ENCODE results near the gene SEC24C.
A peak's percentile ranks its signal among the peaks of the same experiment; 100 is the strongest.
"Not testable (repeated sequence)": the region's sequence is repeated elsewhere in the genome, so short reads cannot be mapped to it uniquely, and the experiment has no call there.

The SEC24C gene

DNA sequence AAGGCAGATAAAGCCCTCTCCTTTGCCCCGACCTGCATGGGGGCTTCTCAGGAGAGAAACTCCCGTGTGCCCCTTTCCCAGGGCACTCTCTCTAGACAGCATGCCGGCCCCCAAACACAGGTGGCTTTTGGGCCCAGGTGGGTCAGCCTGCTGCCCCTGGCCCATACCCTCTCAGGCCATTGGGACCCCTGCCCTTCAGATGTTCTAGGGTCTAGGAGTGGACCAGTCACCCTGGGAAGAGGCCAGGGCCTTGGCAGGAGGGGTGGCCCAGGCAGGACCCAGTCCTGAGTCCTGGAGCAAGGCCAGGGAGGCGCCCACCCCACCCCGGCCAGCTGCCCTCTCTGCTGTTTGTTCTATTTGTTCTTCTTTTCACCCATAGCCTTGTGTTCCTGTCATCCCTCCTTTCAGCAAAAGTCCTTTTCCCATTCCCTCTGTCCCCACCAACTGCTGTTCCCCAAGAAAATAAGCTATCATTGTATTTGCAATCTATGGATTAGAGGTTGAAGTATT is 9.3 kb upstream of the SEC24C start:
- H3K9ac ChIP-seq (ENCODE audit: low read length): no peak overlapping the region
- H3K27ac ChIP-seq (ENCODE audit: low read depth, low read length): no peak overlapping the region
- no peaks in the 10 kb centered on the region for H3K4me1 ChIP-seq (ENCODE audit: control insufficient read depth, insufficient read depth, low read length)
- no peaks in the 10 kb centered on the region for H3K27me3 ChIP-seq (ENCODE audit: control insufficient read depth, insufficient read depth, low read length)
- H3K36me3 ChIP-seq (ENCODE audit: control insufficient read depth, insufficient read depth, low read length): peaks cover 4% of the 10 kb centered on the region
- no peak overlapping the region for H3K4me3 ChIP-seq (ENCODE audit: low read length)

DNA sequence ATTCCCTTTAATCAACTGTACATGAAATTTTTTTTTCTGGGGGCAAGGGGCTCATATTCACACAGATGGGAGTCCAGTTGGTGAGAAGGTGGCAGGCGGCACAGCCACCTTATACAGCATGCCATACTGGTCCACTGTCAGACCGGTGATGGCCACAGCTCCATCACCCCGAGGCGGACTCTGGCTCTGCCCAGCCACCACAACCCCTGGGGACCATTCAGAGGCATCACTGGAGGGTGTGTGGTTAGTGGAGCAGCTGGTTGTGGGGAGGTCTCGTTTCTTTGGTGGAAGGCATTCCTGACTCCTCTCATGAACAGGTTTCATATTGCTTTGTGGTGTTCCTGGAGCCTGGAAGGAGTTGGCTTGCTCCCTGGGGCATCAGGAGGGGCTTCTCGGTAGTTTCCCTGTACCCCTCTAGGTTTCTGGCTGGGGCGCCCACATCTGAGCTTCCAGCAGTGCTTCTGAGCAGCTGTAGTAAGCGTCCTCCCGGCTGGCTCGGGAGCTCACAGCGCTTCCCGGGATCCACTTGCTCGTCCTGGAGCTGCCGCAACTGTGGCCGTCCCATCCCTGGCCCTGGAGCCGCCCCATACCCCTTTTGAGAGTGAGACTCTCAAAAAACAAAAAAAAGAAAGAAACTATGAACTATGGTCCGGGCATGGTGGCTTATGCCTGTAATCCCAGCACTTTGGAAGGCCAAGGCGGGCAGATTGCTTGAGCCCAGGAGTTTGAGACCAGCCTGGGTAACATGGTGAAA is 3.5 kb upstream of the SEC24C start:
- H3K27me3 ChIP-seq (ENCODE audit: control insufficient read depth, insufficient read depth, low read length); H3K27ac ChIP-seq (ENCODE audit: low read depth, low read length); H3K36me3 ChIP-seq (ENCODE audit: control insufficient read depth, insufficient read depth, low read length); H3K4me3 ChIP-seq (ENCODE audit: low read length); H3K9ac ChIP-seq (ENCODE audit: low read length): not testable (repeated sequence)
- peaks cover 11% of the 10 kb centered on the region for H3K4me1 ChIP-seq (ENCODE audit: control insufficient read depth, insufficient read depth, low read length)

DNA sequence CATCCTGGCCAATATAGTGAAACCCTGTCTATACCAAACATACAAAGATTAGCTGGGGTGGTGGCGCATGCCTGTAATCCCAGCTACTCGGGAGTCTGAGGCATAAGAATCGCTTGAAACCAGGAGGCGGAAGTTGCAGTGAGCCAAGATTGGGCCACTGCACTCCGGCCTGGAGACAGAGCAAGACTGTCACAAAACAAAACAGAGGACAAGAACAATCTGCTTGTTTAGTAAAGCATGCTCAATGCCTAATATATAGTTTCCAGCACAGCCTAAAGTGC is 1.8 kb upstream of the SEC24C start:
- Histone ChIP-seq H3K4me3 (ENCODE audit: low read length) (no peak overlapping the region), H3K9ac (ENCODE audit: low read length) (no peak overlapping the region), H3K36me3 (ENCODE audit: control insufficient read depth, insufficient read depth, low read length) (peaks cover 2% of the 10 kb centered on the region), H3K27ac (ENCODE audit: low read depth, low read length) (no peak overlapping the region), H3K27me3 (ENCODE audit: control insufficient read depth, insufficient read depth, low read length) (no peaks in the 10 kb centered on the region), H3K4me1 (ENCODE audit: control insufficient read depth, insufficient read depth, low read length) (peaks cover 11% of the 10 kb centered on the region)

DNA sequence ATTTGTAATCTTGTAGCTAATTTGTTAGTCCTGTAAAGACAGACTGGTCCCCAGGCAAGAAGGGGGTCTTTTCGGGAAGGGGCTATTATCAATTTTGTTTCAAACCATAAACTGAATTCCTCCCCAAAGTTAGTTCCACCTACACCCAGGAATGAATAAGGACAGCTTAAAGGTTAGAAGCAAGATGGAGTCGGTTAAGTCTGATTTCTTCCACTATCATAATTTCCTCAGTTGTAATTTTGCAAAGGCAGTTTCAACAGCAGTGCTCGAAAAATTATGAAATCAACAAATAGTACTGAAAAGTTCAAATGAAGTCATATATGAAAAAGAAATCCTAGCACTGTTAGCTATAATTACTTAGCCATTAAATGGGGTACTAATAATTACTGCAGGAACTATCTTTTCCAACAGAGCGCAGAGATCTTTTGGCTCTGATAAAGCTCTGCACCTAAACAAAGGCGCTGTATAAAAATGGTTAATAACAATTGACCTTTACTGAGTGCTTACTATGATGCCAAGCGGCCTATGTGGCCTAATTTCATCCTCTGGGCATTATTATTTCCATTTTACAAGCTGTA is 756 bp upstream of the SEC24C start:
- Histone ChIP-seq H3K4me1 (ENCODE audit: control insufficient read depth, insufficient read depth, low read length) (peaks cover 11% of the 10 kb centered on the region), H3K27ac (ENCODE audit: low read depth, low read length) (peak overlapping the region; percentile 98), H3K9ac (ENCODE audit: low read length) (peak overlapping the region; percentile 81), H3K36me3 (ENCODE audit: control insufficient read depth, insufficient read depth, low read length) (peaks cover 2% of the 10 kb centered on the region), H3K27me3 (ENCODE audit: control insufficient read depth, insufficient read depth, low read length) (no peaks in the 10 kb centered on the region), H3K4me3 (ENCODE audit: low read length) (peak overlapping the region; percentile 100)

DNA sequence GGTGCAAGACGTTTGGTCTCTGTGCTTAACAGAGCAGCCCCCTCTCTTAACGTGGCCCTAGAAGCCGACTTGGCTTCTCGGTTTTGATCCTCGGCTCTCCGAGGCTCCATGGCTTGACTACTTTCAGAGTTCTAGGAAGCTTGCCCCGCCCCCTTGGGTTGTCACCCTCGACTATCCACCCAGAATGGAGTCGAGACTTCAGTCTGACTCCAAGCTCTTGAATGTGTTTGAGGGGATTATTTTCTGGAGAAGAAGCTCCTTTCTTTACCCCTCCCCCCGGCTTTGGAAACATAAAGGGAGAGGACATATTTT is 448 bp downstream of the SEC24C start:
- peak overlapping the region; percentile 100 for H3K9ac ChIP-seq (ENCODE audit: low read length)
- H3K36me3 ChIP-seq (ENCODE audit: control insufficient read depth, insufficient read depth, low read length): peaks cover 2% of the 10 kb centered on the region
- no peaks in the 10 kb centered on the region for H3K27me3 ChIP-seq (ENCODE audit: control insufficient read depth, insufficient read depth, low read length)
- H3K4me3 ChIP-seq (ENCODE audit: low read length): peak overlapping the region; percentile 100
- H3K4me1 ChIP-seq (ENCODE audit: control insufficient read depth, insufficient read depth, low read length): peaks cover 11% of the 10 kb centered on the region
- H3K27ac ChIP-seq (ENCODE audit: low read depth, low read length): peak overlapping the region; percentile 98

DNA sequence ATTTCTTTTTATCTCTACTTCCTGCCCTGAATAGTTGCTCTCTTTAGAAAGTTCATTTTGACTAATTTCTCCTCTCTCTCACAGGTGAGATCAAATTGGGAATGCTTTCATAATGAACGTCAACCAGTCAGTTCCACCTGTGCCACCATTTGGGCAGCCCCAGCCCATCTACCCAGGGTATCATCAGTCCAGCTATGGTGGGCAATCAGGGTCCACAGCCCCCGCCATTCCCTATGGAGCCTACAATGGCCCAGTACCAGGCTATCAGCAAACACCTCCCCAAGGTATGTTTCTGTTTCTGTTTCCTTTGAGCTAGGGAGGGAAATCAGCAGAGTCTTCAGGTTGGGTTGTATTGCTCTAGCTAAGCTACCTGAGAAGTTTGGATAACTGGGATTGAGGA is 2.5 kb downstream of the SEC24C start:
- H3K36me3 ChIP-seq (ENCODE audit: control insufficient read depth, insufficient read depth, low read length): peaks cover 11% of the 10 kb centered on the region

DNA sequence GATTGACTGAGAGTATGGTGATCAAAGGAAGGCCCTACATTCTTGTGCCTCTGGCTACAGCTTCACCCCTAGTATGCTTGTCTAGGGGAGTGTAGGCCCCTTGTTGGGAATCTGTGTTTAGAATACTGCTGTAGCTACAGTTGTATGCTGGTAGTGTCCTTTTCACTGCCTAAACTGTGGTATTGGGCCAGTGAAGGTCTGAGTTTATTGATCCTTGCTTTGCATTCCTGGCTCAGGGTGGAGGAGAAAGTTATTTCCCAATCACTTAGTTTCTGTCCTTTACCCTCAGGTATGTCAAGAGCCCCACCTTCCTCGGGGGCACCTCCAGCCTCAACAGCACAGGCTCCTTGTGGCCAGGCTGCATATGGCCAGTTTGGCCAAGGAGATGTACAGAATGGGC is 6.6 kb downstream of the SEC24C start:
- Histone ChIP-seq H3K36me3 (ENCODE audit: control insufficient read depth, insufficient read depth, low read length) (peaks cover 20% of the 10 kb centered on the region), H3K27ac (ENCODE audit: low read depth, low read length) (no peak overlapping the region), H3K27me3 (ENCODE audit: control insufficient read depth, insufficient read depth, low read length) (no peaks in the 10 kb centered on the region), H3K9ac (ENCODE audit: low read length) (no peak overlapping the region), H3K4me1 (ENCODE audit: control insufficient read depth, insufficient read depth, low read length) (no peaks in the 10 kb centered on the region), H3K4me3 (ENCODE audit: low read length) (no peak overlapping the region)

More for the DNA sequence above, 2.5 kb downstream of the SEC24C start:
- Histone ChIP-seq H3K4me1 (ENCODE audit: control insufficient read depth, insufficient read depth, low read length) (peaks cover 11% of the 10 kb centered on the region), H3K27me3 (ENCODE audit: control insufficient read depth, insufficient read depth, low read length) (no peaks in the 10 kb centered on the region), H3K9ac (ENCODE audit: low read length) (no peak overlapping the region), H3K27ac (ENCODE audit: low read depth, low read length) (no peak overlapping the region), H3K4me3 (ENCODE audit: low read length) (no peak overlapping the region)

DNA sequence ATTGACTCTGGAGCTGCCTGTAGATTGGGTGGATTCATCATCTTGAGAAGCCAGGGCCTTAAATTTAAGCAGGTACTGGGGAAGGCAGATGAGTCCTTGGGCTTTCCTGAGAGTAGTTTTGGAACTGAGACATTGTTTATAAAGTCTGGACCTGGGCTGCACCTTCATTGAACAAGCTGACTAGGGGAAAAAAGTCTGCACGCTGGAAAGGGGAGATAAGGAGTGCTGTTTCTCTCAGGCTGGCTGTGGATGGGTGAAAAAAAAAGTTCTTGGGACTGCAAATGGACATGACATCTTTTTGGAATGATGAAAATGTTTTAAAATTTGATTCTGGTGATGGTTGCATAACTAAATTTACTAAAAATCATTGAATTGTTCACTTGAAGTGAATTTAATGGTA is 12.0 kb downstream of the SEC24C start:
- H3K9ac ChIP-seq (ENCODE audit: low read length): no peak overlapping the region
- peaks cover 31% of the 10 kb centered on the region for H3K36me3 ChIP-seq (ENCODE audit: control insufficient read depth, insufficient read depth, low read length)
- no peaks in the 10 kb centered on the region for H3K4me1 ChIP-seq (ENCODE audit: control insufficient read depth, insufficient read depth, low read length)
- no peaks in the 10 kb centered on the region for H3K27me3 ChIP-seq (ENCODE audit: control insufficient read depth, insufficient read depth, low read length)
- no peak overlapping the region for H3K27ac ChIP-seq (ENCODE audit: low read depth, low read length)
- no peak overlapping the region for H3K4me3 ChIP-seq (ENCODE audit: low read length)

DNA sequence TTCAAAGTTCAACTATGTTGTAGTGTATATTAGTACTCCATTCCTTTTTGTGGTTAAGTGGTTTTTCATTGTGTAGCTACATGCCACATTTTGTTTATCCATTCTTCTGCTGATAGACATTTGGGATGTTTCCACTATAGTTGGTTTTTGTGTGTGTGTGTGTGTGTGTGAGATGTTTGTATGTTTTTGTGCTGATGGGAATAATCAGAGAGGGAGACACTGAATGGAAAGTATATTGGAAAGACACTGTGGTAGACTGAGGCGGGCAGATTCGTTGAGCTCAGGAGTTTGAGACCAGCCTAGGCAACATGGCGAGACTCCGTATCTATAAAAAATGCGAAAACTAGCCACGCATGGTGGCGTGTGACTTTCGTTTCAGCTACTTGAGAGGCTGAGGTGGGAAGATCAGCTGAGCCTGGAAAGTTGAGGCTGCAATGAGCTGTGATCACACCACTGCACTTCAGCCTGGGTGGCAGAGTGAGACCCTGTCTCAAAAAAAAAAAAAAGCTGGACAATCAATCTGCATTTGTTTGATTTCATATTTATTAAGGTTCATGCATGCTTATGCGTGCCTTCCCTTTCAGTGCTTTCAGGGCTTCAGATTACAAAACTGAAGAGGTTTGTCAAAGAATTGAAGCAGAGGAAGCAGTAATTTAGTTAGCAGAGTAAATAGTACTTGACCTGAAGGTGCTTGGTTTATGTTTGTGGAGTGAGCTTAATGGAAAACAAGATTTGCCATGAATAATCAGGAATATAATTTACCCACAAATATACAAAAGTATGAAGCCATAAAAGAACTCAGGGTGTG is 14.7 kb downstream of the SEC24C start:
- no peak overlapping the region for H3K9ac ChIP-seq (ENCODE audit: low read length)
- H3K27me3 ChIP-seq (ENCODE audit: control insufficient read depth, insufficient read depth, low read length): no peaks in the 10 kb centered on the region
- H3K27ac ChIP-seq (ENCODE audit: low read depth, low read length): no peak overlapping the region
- no peak overlapping the region for H3K4me3 ChIP-seq (ENCODE audit: low read length)
- peaks cover 40% of the 10 kb centered on the region for H3K36me3 ChIP-seq (ENCODE audit: control insufficient read depth, insufficient read depth, low read length)
- H3K4me1 ChIP-seq (ENCODE audit: control insufficient read depth, insufficient read depth, low read length): no peaks in the 10 kb centered on the region

DNA sequence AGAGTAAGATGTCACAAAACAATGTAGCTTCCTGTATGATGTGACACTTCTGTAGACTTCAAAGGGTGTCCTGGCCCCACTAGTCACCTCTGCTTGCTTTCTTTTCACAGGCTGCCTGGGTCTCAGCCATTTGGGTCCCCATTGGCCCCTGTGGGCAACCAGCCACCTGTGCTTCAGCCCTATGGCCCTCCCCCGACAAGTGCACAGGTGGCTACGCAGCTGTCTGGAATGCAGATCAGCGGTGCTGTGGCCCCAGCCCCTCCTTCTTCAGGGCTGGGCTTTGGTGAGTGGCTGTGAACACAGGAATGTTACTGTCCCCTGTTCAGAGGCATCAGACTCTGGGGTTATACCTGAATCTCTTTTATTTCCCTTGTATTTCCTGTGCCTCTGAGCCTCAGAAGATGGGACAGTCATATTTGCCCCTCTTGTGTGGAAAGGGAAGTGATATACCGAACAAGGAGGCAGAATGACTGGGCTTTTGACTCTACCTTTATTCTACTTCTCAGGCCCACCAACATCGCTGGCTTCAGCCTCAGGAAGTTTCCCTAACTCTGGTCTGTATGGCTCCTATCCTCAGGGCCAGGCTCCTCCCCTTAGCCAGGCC is 15.4 kb downstream of the SEC24C start:
- Histone ChIP-seq H3K4me3 (ENCODE audit: low read length) (no peak overlapping the region), H3K27ac (ENCODE audit: low read depth, low read length) (no peak overlapping the region), H3K9ac (ENCODE audit: low read length) (no peak overlapping the region), H3K36me3 (ENCODE audit: control insufficient read depth, insufficient read depth, low read length) (peaks cover 41% of the 10 kb centered on the region), H3K27me3 (ENCODE audit: control insufficient read depth, insufficient read depth, low read length) (no peaks in the 10 kb centered on the region), H3K4me1 (ENCODE audit: control insufficient read depth, insufficient read depth, low read length) (no peaks in the 10 kb centered on the region)

DNA sequence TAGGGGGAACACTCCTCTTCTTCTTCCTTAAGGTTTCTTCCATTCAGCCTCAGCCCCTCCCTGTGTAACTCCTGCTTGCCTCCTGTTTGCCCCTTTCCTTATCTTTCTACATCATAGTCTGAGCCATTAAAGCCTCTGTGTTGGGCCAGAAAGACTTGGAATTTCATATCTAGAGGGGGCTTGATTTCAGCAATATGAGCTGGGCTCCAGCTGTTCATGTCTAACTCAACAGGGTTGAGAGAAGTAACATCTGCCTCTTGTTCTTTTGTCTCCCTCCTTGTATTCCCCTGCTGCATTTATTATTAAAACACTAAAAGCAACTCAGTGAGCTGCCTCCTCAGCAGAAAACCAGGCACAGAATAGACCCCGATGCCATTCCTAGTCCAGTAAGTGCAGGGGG is 17.6 kb downstream of the SEC24C start:
- Histone ChIP-seq H3K27ac (ENCODE audit: low read depth, low read length) (no peak overlapping the region), H3K36me3 (ENCODE audit: control insufficient read depth, insufficient read depth, low read length) (peaks cover 61% of the 10 kb centered on the region), H3K9ac (ENCODE audit: low read length) (no peak overlapping the region), H3K27me3 (ENCODE audit: control insufficient read depth, insufficient read depth, low read length) (no peaks in the 10 kb centered on the region), H3K4me1 (ENCODE audit: control insufficient read depth, insufficient read depth, low read length) (no peaks in the 10 kb centered on the region), H3K4me3 (ENCODE audit: low read length) (no peak overlapping the region)

DNA sequence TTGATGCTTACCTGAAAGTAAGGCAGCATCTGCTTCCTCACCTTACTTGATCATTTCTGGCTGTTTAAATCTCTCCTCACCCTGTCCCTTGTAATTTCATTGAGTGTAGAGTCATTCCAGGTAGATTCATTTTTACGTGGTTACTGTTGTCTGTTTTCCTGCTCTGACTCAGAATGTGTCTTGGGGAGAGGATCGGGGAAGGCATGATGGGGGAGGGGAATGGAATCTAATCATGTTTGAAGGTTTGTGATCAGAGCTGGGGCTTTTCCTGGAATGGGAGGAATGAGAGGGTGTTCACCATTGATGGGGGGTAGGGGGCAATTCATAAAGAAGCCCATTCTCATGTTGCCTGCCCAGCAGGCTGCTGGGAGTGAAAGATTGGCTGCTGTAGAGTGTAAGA is 18.7 kb downstream of the SEC24C start:
- H3K36me3 ChIP-seq (ENCODE audit: control insufficient read depth, insufficient read depth, low read length): peaks cover 69% of the 10 kb centered on the region
- no peaks in the 10 kb centered on the region for H3K27me3 ChIP-seq (ENCODE audit: control insufficient read depth, insufficient read depth, low read length)
- H3K27ac ChIP-seq (ENCODE audit: low read depth, low read length): no peak overlapping the region
- no peak overlapping the region for H3K9ac ChIP-seq (ENCODE audit: low read length)
- no peak overlapping the region for H3K4me3 ChIP-seq (ENCODE audit: low read length)
- H3K4me1 ChIP-seq (ENCODE audit: control insufficient read depth, insufficient read depth, low read length): no peaks in the 10 kb centered on the region

Measured in rectal smooth muscle tissue (tissue), 1 donor.